Activated naive CD4-positive, alpha-beta T cell treated with anti-CD3 and anti-CD28 coated beads for 36 hours (primary cell): Measurements from ENCODE around the gene CGB7. TPM values are rescaled to one million over a fixed set of nuclear protein-coding genes. Genes with fewer than 3 reads are reported as not detected.
"Not testable (repeated sequence)": the region's sequence is repeated elsewhere in the genome, so short reads cannot be mapped to it uniquely, and the experiment has no call there.

ENCODE experiments used
- CTCF ChIA-PET: fragments of 350-600 bp; sonication (Branson Sonifier 250); formaldehyde crosslinking; loops from one replicate; lab custom pipeline; 2021; ENCODE audit warnings: antibody characterized with exemption; lab: Charles Lee
- DNase-seq: peaks from one replicate; pipeline ENCODE4 v3.0.0-alpha.2; 2020
- H3K27ac Mint-ChIP-seq: one replicate; pipeline ENCODE4 v1.8.0; 2021; ENCODE audit warnings: mild to moderate bottlenecking, mixed read lengths
- H3K27me3 Mint-ChIP-seq: one replicate; pipeline ENCODE4 v1.8.0; 2021; ENCODE audit warnings: low read depth, mixed read lengths
- H3K36me3 Mint-ChIP-seq: one replicate; pipeline ENCODE4 v1.8.0; 2021; ENCODE audit warnings: low read depth, mixed read lengths
- H3K4me1 Mint-ChIP-seq: one replicate; pipeline ENCODE4 v1.8.0; 2021; ENCODE audit warnings: low read depth, mixed read lengths
- H3K4me3 Mint-ChIP-seq: one replicate; pipeline ENCODE4 v1.8.0; 2021; ENCODE audit warnings: mild to moderate bottlenecking, moderate library complexity, mixed read lengths
- H3K9me3 Mint-ChIP-seq: one replicate; pipeline ENCODE4 v1.8.0; 2021; ENCODE audit warnings: mixed read lengths
- intact Hi-C: fragments of 100-400 bp; cut with micrococcal nuclease; formaldehyde crosslinking; loops from one replicate; pipeline ENCODE4 v1.15.1; 2023
- total RNA-seq, 2 experiments: library from RNA; stranded (reverse); gene quantifications; one replicate each; pipeline ENCODE4 v1.2.3, GENCODE V29; 2021

CGB7 gene
- total RNA-seq, 2 experiments from 2014 or later, result not detected

GRCh38 chr19:49056101-49056901 is 1.2 kb downstream of the CGB7 start:
- H3K4me1 Mint-ChIP-seq, result peaks cover 22% of the 10 kb centered on the region
- H3K27ac Mint-ChIP-seq, result no peak overlapping the region
- CTCF ChIA-PET, result interaction anchor here (0.7 to 0.9 kb wide), 3 partner anchors 50 to 262 kb away, joined by 3 read pairs; no protein-coding TSS in a partner anchor
- H3K27me3 Mint-ChIP-seq, result peaks cover 40% of the 10 kb centered on the region
- H3K4me3 Mint-ChIP-seq, result peak overlapping the region; percentile 71
- DNase-seq, result peak; percentile 67
- H3K36me3 Mint-ChIP-seq, result no peaks in the 10 kb centered on the region
- intact Hi-C loops, result loop anchor here (5.0 kb wide), 1 partner anchor 91 kb away; no protein-coding TSS in a partner anchor
- no peaks in the 10 kb centered on the region for H3K9me3 Mint-ChIP-seq

DNA sequence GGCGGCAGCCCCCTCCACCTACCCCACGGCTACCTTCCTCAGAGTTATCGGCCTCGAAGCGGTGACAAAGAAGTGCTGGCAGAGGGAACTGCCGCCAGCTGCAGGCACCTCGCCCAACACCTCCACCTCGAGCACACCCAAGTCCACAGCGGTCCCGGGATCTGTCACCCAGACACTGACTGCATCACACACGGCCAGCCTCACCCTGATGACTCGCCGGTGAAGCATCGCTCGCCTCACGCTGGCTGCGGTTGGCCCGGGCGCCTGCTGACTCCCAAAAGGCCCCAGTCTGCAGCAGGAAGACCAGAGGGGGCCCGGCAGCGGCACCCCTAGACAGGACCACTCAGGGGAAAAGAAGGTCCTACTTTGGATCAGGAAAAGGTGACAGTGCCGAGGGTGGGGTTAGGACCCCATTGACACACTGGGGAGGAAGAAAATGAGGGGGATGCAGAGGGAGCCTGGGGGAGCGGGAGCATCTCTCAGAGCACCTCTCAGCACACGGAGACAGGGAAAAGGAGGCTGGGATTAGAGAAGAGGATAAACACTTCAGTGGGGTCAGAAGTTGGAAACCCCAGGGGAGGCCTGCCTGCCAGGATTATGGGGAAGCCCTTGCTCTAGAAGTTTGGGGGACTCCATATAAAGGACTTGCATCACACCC is 7.0 kb downstream of the CGB7 start:
- DNase-seq, H3K36me3 Mint-ChIP-seq, H3K27me3 Mint-ChIP-seq, intact Hi-C loops, H3K27ac Mint-ChIP-seq, H3K4me1 Mint-ChIP-seq, H3K4me3 Mint-ChIP-seq, H3K9me3 Mint-ChIP-seq, CTCF ChIA-PET: not testable (repeated sequence)

- H3K4me1 Mint-ChIP-seq, intact Hi-C loops, H3K9me3 Mint-ChIP-seq, DNase-seq, H3K4me3 Mint-ChIP-seq, H3K36me3 Mint-ChIP-seq, CTCF ChIA-PET, H3K27me3 Mint-ChIP-seq, H3K27ac Mint-ChIP-seq: not testable (repeated sequence)
Observed at GRCh38 chr19:49049834-49050233, 7.7 kb downstream of the CGB7 start.

DNA sequence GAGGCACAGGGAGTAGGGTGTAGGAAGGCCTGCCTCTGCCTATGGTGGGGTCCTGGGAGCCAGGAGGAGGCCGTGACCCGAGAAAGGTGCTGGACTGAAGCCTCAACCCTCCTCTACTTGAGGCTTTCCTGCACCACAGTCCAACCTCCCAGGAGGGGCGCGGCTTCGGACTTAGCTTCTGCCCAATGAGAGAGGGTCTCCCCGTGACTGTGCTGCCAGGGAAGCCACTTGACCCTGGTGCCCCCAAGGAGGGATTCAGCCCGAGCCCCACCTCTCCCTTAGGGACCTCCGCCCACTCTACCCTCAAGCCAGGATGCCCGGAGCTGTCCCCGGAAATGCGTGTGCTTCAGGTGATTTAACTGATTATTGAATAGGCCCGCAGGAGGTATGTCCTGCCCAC is 8.5 kb downstream of the CGB7 start, which contains the start of gene CGB8:
CGB8 (minus strand) TSS at position 101 of the 400 bp plus-strand sequence. CDS start 372 bp downstream, outside the sequence.
- H3K4me3 Mint-ChIP-seq, H3K36me3 Mint-ChIP-seq, CTCF ChIA-PET, intact Hi-C loops, H3K4me1 Mint-ChIP-seq, H3K27ac Mint-ChIP-seq, DNase-seq, H3K9me3 Mint-ChIP-seq, H3K27me3 Mint-ChIP-seq: not testable (repeated sequence)

- H3K27ac Mint-ChIP-seq, H3K4me1 Mint-ChIP-seq, H3K4me3 Mint-ChIP-seq, intact Hi-C loops, DNase-seq, CTCF ChIA-PET, H3K9me3 Mint-ChIP-seq, H3K27me3 Mint-ChIP-seq, H3K36me3 Mint-ChIP-seq: not testable (repeated sequence)
Observed at GRCh38 chr19:49043548-49043947, 14.0 kb downstream of the CGB7 start, which contains the start of gene CGB5. TSS of gene CGB5 (plus strand) at chr19:49043848. CDS start at chr19:49044210, 362 bp downstream.

DNA sequence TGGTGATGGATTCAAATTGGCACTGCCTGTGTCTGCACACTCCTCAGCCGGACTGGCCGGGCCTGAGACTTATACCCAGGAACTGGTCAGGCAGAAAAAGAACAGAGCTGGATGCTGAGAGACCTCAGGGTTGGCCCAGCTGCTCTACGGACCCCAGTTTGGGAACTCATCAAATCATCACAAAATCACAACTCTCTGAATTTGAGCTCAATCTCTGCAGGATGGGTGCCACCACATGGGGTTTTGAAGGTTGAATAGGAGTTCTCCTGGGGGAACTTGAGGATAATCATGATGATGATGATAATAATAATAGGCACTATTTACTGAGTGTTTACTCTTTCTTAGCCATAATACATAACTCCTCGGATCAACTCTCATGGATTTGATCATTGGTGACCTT is 14.9 kb downstream of the CGB7 start:
- H3K36me3 Mint-ChIP-seq, H3K4me3 Mint-ChIP-seq, H3K27me3 Mint-ChIP-seq, intact Hi-C loops, DNase-seq, H3K9me3 Mint-ChIP-seq, CTCF ChIA-PET, H3K4me1 Mint-ChIP-seq, H3K27ac Mint-ChIP-seq: not testable (repeated sequence)

DNA sequence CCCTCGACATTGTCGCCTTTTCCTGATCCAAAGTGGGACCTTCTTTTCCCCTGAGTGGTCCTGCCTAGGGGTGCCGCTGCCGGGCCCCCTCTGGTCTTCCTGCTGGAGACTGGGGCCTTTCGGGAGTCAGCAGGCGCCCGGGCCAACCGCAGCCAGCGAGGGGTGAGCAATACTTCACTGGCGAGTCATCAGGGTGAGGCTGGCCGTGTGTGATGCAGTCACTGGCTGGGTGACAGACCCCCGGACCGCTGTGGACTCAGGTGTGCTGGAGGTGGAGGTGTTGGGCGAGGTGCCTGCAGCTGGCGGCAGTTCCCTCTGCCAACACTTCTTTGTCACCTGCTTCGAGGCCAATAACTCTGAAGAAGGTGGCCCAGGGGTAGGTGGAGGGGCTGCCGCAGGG is 15.4 kb downstream of the CGB7 start:
- Mint-ChIP-seq H3K9me3 (no peaks in the 10 kb centered on the region), H3K4me1 (no peaks in the 10 kb centered on the region), H3K36me3 (no peaks in the 10 kb centered on the region), H3K4me3 (no peak overlapping the region), H3K27ac (no peak overlapping the region), H3K27me3 (no peaks in the 10 kb centered on the region)
- no peak for DNase-seq
- intact Hi-C loops, result no loop called here
- CTCF ChIA-PET, result no interaction called here

- H3K4me1 Mint-ChIP-seq, H3K27me3 Mint-ChIP-seq, DNase-seq, H3K27ac Mint-ChIP-seq, intact Hi-C loops, H3K9me3 Mint-ChIP-seq, CTCF ChIA-PET, H3K36me3 Mint-ChIP-seq, H3K4me3 Mint-ChIP-seq: not testable (repeated sequence)
Observed at GRCh38 chr19:49039736-49040135, 17.8 kb downstream of the CGB7 start.

DNA sequence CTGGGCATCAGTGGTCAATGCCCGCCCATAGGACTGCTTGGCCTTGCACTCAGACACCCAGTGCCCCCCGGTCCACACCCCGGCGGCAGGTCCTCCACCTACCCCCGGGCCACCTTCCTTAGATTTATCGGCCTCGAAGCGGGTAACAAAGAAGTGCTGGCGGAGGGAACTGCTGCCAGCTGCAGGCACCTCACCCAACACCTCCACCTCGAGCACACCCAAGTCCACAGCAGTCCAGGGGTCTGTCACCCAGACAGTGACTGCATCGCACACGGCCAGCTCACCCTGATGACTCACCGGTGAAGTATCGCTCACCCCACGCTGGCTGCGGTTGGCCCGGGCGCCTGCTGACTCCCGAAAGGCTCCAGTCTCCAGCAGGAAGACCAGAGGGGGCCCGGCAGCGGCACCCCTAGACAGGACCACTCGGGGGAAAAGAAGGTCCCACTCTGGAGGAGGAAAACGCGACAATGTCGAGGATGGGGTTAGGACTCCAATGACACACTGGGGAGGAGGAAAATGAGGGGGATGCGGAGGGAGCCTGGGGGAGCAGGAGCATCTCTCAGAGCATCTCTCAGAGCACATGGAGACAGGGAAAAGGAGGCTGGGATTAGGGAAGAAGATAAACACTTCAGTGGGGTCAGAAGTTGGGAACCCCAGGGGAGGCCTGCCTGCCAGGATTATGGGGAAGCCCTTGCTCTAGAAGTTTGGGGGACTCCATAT is 18.8 kb downstream of the CGB7 start:
- H3K9me3 Mint-ChIP-seq, intact Hi-C loops, H3K27me3 Mint-ChIP-seq, CTCF ChIA-PET, H3K4me3 Mint-ChIP-seq, H3K36me3 Mint-ChIP-seq, H3K4me1 Mint-ChIP-seq, H3K27ac Mint-ChIP-seq, DNase-seq: not testable (repeated sequence)

DNA sequence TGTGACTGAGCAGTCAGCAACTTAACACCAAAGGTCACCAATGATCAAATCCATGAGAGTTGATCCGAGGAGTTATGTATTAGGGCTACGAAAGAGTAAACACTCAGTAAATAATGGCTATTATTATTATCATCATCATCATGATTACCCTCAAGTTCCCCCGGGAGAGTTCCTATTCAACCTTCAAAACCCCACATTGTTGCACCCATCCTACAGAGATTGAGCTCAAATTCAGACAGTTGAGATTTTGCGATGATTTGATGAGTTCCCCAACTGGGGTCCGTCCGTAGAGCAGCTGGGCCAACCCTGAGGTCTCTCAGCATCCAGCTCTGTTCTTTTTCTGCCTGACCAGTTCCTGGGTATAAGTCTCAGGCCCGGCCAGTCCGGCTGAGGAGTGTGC is 19.4 kb downstream of the CGB7 start:
- H3K4me1 Mint-ChIP-seq, DNase-seq, H3K4me3 Mint-ChIP-seq, intact Hi-C loops, H3K9me3 Mint-ChIP-seq, H3K27me3 Mint-ChIP-seq, H3K27ac Mint-ChIP-seq, H3K36me3 Mint-ChIP-seq: not testable (repeated sequence)
- CTCF ChIA-PET, result interaction anchor here (0.6 kb wide), 1 partner anchor 105 kb away, joined by 4 read pairs; no protein-coding TSS in a partner anchor

- intact Hi-C loops, H3K4me1 Mint-ChIP-seq, H3K36me3 Mint-ChIP-seq, CTCF ChIA-PET, H3K4me3 Mint-ChIP-seq, H3K9me3 Mint-ChIP-seq, H3K27ac Mint-ChIP-seq, H3K27me3 Mint-ChIP-seq: not testable (repeated sequence)
- DNase-seq, result peak; percentile 66
Observed at GRCh38 chr19:49036815-49037214, 20.7 kb downstream of the CGB7 start, which contains the start of gene CGB1. TSS of gene CGB1 (minus strand) at chr19:49036895. CDS start at chr19:49036711, 184 bp downstream.

- CTCF ChIA-PET, result interaction anchor here (0.6 to 1.2 kb wide), 4 partner anchors 13 to 38 kb away, joined by 3 to 6 read pairs (median 3); partner anchors contain the start of gene RUVBL2
- not testable (repeated sequence) for H3K4me1 Mint-ChIP-seq, H3K9me3 Mint-ChIP-seq, H3K36me3 Mint-ChIP-seq, H3K27me3 Mint-ChIP-seq
- Mint-ChIP-seq H3K4me3 (peak within 1 kb of the TSS; percentile 7), H3K27ac (peak within 1 kb of the TSS; percentile 17)
- peak; percentile 81 for DNase-seq
- intact Hi-C loops, result loop anchor here (1.0 kb wide), 1 partner anchor 38 kb away; the partner anchor contains the start of genes GYS1 and RUVBL2
Observed at GRCh38 chr19:49031642-49032301, 25.8 kb downstream of the CGB7 start, which contains the start of gene CGB2. TSS of gene CGB2 (plus strand) at chr19:49031890. CDS start at chr19:49032096, 206 bp downstream.
